ENCODE results near the gene MTUS2. TPM values are rescaled to one million over a fixed set of nuclear protein-coding genes. Genes with fewer than 3 reads are reported as not detected.

Gene MTUS2
- total and polyA plus RNA-seq, 10 donors: 0.20 to 3.2 (median 0.85) TPM

DNA sequence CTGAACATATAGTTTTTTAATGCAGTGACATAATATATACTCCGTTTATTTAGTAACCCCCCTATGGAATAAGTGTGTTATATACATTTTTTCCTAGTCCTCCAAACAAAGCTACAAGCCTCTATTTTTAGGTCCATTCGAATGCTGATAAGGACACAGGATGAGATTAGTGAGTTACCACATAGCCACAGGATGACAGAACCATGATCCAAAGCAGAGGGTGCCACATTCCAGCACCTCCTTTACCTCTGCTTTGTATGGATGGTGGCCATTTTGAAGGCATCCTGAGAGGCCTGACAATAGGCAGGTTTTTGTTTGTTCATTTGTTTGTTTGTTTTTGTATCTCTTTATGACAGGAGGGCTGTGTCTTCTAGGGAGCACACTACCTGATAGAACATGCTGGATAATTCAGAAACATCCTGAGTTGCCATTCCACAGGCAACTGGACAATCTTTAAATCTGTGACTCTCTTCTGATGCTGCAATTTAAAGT is 186.3 kb downstream of the MTUS2 start:
- TF ChIP-seq POLR2A (IDR thresholded peaks at IDR 0.05) (no peak), CTCF (IDR thresholded peaks at IDR 0.05 in 8 of 11, conservative IDR thresholded peaks at IDR 0.05 in 3 of 11) (no peak), POLR2AphosphoS5 (IDR thresholded peaks at IDR 0.05) (no peak)
- no peak for DNase-seq
- Histone ChIP-seq H3K27me3 (replicated peaks in 1 of 7) (peaks cover 0 to 4% (median 0%) of the 10 kb centered on the region in 7 donors), H3K9me3 (no peaks in the 10 kb centered on the region), H3K36me3 (no peaks in the 10 kb centered on the region), H3K4me1 (no peaks in the 10 kb centered on the region), H3K27ac (no peak overlapping the region), H3K4me3 (no peak overlapping the region)
- intact Hi-C loops (cut with DNase I; ENCODE audit: low total_unique reads): no loop called here
- 47 to 69% (median 59%) methylated on average over 2 of the region's 2 CpGs for WGBS, 5 donors

- no peak for DNase-seq
- Histone ChIP-seq H3K4me3 (no peak overlapping the region), H3K4me1 (no peaks in the 10 kb centered on the region), H3K9me3 (no peaks in the 10 kb centered on the region), H3K36me3 (no peaks in the 10 kb centered on the region), H3K27ac (no peak overlapping the region), H3K27me3 (replicated peaks in 1 of 7) (peaks cover 0 to 4% (median 0%) of the 10 kb centered on the region in 7 donors)
- intact Hi-C loops (cut with DNase I; ENCODE audit: low total_unique reads): no loop called here
- TF ChIP-seq CTCF (IDR thresholded peaks at IDR 0.05 in 8 of 11, conservative IDR thresholded peaks at IDR 0.05 in 3 of 11) (no peak), POLR2A (IDR thresholded peaks at IDR 0.05) (no peak), POLR2AphosphoS5 (IDR thresholded peaks at IDR 0.05) (no peak)
- 85 to 93% (median 89%) methylated on average over 4 of the region's 4 CpGs for WGBS, 5 donors
Observed at GRCh38 chr13:29008296-29008695, 188.2 kb downstream of the MTUS2 start.

DNA sequence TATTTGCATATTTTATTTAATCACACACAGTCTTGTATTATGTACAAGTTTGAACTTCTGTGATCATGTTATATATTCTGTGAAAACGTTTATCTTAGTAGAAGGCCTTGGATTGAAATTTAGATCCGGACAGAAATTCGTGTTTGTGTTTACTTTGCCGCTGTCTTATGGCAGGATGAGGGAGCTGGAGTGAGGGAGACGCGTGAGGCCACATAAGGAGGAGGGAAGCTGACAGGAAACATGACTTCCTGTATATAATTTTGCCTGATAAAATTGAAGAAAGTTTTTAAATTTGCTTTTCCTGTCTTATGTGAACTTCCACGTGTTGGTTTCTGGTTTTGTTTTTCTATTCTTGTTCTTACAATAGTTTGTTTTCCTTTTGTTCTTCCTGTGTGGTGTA is 200.2 kb downstream of the MTUS2 start:
- no peak for TF ChIP-seq CTCF (IDR thresholded peaks at IDR 0.05 in 8 of 11, conservative IDR thresholded peaks at IDR 0.05 in 3 of 11)
- TF ChIP-seq POLR2A (IDR thresholded peaks at IDR 0.05): no peak
- TF ChIP-seq POLR2AphosphoS5 (IDR thresholded peaks at IDR 0.05): no peak
- intact Hi-C loops (cut with DNase I; ENCODE audit: low total_unique reads): no loop called here
- H3K27ac ChIP-seq: no peak overlapping the region
- H3K36me3 ChIP-seq: no peaks in the 10 kb centered on the region
- WGBS, 5 donors: 4 to 10% (median 6%) methylated on average over 7 of the region's 7 CpGs
- H3K4me3 ChIP-seq: no peak overlapping the region
- H3K9me3 ChIP-seq: no peaks in the 10 kb centered on the region
- no peaks in the 10 kb centered on the region for H3K27me3 ChIP-seq (replicated peaks in 1 of 7)
- H3K4me1 ChIP-seq: peaks cover 0 to 7% (median 0%) of the 10 kb centered on the region in 6 donors
- no peak for DNase-seq

- Histone ChIP-seq H3K4me1 (peaks cover 0 to 7% (median 0%) of the 10 kb centered on the region in 6 donors), H3K27me3 (replicated peaks in 1 of 7) (no peaks in the 10 kb centered on the region), H3K27ac (no peak overlapping the region), H3K9me3 (no peaks in the 10 kb centered on the region), H3K4me3 (no peak overlapping the region), H3K36me3 (no peaks in the 10 kb centered on the region)
- TF ChIP-seq POLR2A (IDR thresholded peaks at IDR 0.05) (no peak), POLR2AphosphoS5 (IDR thresholded peaks at IDR 0.05) (no peak), CTCF (IDR thresholded peaks at IDR 0.05 in 8 of 11, conservative IDR thresholded peaks at IDR 0.05 in 3 of 11) (no peak)
- intact Hi-C loops (cut with DNase I; ENCODE audit: low total_unique reads): no loop called here
- DNase-seq: no peak
- WGBS, 5 donors: 56 to 64% (median 62%) methylated on average over 2 of the region's 2 CpGs
Observed at GRCh38 chr13:29021311-29021710, 201.2 kb downstream of the MTUS2 start.
